ENCODE results near the gene EEPD1.

EEPD1 gene

GRCh38 chr7:36346260-36346831 lies 193.3 kb downstream of the EEPD1 start:
- Mint-ChIP-seq H3K36me3 (ENCODE audit: low read depth) (peaks cover 5% of the 10 kb centered on the region), H3K4me1 (no peaks in the 10 kb centered on the region), H3K27me3 (ENCODE audit: low read depth, poor library complexity) (no peaks in the 10 kb centered on the region), H3K27ac (no peak overlapping the region), H3K4me3 (no peak overlapping the region), H3K9me3 (peaks cover 5% of the 10 kb centered on the region)
- no peak for DNase-seq
- no peak for TF ChIP-seq CTCF (IDR thresholded peaks at IDR 0.05)

- no peak for TF ChIP-seq CTCF (IDR thresholded peaks at IDR 0.05)
- no peak for DNase-seq
- Mint-ChIP-seq H3K27me3 (ENCODE audit: low read depth, poor library complexity) (no peaks in the 10 kb centered on the region), H3K4me1 (no peaks in the 10 kb centered on the region), H3K4me3 (no peak overlapping the region), H3K9me3 (peaks cover 5% of the 10 kb centered on the region), H3K27ac (no peak overlapping the region), H3K36me3 (ENCODE audit: low read depth) (peaks cover 5% of the 10 kb centered on the region)
These were observed 195.2 kb downstream of the EEPD1 start for GRCh38 chr7:36348256-36348655.

GRCh38 chr7:36348771-36349170 lies 195.7 kb downstream of the EEPD1 start:
- Mint-ChIP-seq H3K27me3 (ENCODE audit: low read depth, poor library complexity) (no peaks in the 10 kb centered on the region), H3K27ac (no peak overlapping the region), H3K36me3 (ENCODE audit: low read depth) (peaks cover 5% of the 10 kb centered on the region), H3K4me3 (no peak overlapping the region), H3K9me3 (peaks cover 5% of the 10 kb centered on the region), H3K4me1 (no peaks in the 10 kb centered on the region)
- no peak for TF ChIP-seq CTCF (IDR thresholded peaks at IDR 0.05)
- DNase-seq: no peak

- Mint-ChIP-seq H3K4me1 (peaks cover 8% of the 10 kb centered on the region), H3K36me3 (ENCODE audit: low read depth) (peaks cover 5% of the 10 kb centered on the region), H3K4me3 (no peak overlapping the region), H3K9me3 (peaks cover 5% of the 10 kb centered on the region), H3K27me3 (ENCODE audit: low read depth, poor library complexity) (no peaks in the 10 kb centered on the region), H3K27ac (no peak overlapping the region)
- no peak for DNase-seq
- no peak for TF ChIP-seq CTCF (IDR thresholded peaks at IDR 0.05)
These were observed 196.6 kb downstream of the EEPD1 start for GRCh38 chr7:36349626-36350025.
